Astrocyte of the hippocampus (primary cell): ENCODE measurements around the gene DECR2.

Experiments used
- DNase-seq: peaks from one replicate; pipeline ENCODE4 v3.0.0; 2011; ENCODE audit warnings: low read depth, low spot score

Gene DECR2

DNA sequence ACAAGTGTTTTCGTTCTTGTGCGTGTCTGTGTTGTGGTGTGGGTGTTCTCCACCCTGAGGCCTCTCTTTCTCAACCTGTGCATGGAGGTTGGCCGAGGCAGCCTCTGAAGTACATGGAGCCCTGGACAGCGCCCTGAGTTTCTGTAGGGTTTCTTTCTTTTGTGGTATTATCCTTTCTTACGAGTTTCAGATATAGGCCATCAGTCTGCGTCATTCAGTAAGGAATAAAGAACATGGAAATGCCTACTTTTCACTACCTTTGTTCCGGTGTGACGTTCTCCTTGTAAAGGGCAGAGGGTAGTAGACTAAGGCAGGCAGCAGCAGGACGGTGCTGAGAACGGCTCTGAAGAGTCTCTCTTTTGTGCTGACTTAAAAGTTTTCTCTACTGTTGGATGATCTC is 42.3 kb downstream of the DECR2 start:
- no peak for DNase-seq

DNA sequence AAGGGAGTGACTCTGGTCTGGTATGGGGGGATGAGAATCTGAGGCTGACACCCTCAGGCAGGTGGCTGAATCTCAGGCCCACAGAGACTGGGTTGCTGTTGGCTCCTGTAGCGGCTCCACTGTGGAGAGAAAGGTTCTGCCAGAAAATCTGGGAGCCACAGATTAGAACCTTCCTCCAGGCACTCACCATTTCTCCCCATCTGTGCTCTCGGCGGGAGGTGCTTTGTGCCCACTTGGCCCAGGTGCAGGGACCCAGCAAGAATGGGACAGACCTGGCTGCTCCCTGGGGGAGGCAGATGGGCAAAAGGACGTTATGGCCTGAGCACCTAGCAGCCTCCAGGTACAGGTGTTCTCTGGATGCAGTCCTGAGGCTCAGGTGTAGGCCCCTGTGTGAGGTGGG is 43.9 kb downstream of the DECR2 start:
- DNase-seq = no peak

- no peak for DNase-seq
Observed at GRCh38 chr16:450385-450784, 48.7 kb downstream of the DECR2 start.

DNA sequence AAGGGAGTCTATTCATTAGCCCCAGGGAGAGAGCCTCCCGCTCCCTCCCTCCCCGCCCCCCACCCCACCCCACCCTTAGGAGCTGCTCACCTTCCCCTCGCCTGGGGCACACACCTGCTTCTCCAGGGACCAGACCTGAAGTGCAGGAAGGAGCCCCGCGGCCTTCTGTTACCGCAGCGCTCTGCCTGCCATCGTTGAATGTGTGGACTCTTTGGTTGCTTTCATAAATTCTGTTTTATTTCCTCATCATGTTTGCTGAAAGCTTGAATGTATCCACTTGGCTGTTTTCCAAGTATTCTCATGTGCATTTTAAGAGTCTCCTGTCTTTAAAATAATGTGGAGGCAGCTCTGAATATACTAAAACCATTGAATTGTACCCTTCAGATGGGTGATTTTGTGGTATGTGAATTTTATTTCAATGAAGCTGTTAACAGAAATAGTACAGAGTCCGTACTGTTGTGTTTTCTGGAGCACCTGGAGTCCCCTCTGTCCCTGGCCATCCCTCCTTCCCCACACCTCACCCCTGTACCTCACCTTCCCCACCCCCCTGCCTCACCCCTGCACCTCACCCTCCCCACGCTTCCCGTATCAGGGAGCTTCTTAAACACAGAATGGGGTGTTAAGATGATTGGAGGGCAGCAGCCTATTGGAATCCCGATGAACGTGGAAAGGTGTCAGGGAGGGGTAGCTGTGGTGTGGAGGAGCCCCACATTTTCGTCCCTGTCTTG is 49.3 kb downstream of the DECR2 start:
- no peak for DNase-seq

DNA sequence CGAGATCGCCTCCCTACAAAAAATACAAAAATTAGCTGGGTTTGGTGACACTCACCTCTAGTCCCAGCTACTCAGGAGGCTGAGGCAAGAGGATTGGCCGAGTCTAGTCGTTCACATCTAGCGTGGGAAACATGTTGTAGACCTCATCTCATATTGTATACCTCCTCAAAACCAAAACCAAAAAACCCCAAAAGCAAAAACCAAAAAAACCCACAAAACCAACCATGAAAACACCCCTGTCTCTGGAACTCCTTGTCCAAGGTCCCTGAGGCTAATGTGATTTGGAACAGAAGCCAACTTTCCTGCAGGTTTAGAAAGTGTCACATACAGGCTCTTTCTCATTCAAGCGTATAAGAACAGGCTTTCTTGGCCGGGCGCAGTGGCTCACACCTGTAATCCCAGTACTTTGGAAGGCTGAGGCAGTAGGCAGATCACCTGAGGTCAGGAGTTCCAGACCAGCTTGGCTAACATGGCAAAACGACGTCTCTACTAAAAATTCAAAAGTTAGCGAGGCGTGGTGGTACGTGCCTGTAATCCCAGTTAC is 52.8 kb downstream of the DECR2 start:
- DNase-seq = no peak

GRCh38 chr16:455453-455852 is 53.8 kb downstream of the DECR2 start:
- DNase-seq = no peak

- peak; percentile 63 for DNase-seq
Observed at GRCh38 chr16:456891-457483, 55.3 kb downstream of the DECR2 start.

- no peak for DNase-seq
Observed at GRCh38 chr16:457732-458400, 56.2 kb downstream of the DECR2 start.

DNA sequence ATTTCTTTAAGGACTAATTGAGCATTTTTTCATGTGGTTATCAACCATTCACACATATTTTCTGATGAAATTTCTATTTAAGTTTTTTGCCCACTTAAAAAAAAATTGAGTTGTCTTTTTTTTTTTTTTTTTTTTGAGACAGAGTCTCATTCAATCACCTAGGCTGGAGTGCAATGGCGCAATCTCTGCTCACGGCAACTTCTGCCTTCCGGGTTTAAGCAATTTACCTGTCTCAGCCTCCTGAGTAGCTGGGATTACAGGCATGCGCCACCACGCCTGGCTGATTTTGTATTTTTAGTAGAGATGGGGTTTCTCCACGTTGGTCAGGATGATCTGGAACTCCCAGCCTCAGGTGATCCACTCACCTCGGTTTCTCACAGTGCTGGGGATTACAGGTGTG is 58.1 kb downstream of the DECR2 start:
- DNase-seq = no peak

DNA sequence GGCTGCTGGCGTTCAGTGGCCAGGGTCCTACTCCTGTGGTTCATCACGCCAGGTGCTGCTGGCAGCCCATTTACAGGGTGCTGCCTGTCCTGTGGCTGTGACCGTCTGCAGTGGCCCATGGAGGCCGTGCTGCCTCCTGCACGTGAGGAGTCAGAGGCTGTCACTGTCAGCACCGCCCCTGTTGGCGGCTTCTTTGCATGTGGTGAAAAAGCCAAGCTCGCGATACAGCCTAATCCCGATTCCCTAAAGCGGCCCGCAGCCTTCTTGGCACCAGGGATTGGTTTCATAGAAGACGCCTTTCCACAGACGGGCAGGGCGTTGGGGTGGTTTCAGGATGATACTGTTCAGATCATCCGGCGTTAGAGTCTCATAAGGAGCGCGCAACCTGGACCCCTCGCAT is 59.1 kb downstream of the DECR2 start:
- DNase-seq = no peak
